OCI-LY7 (cell line): Measurements from ENCODE around the gene FAM229B. TPM values are rescaled to one million over a fixed set of nuclear protein-coding genes. Genes with fewer than 3 reads are reported as not detected.

Experiments
- BruUV-seq: library from RNA; stranded (reverse); fragments of 400-500 nt; replicated peaks from 2 replicates; lab custom pipeline; 2021; lab: Mats Ljungman, UMichigan
- CTCF ChIA-PET: fragments of 300-600 bp; sonication (Branson Sonifier 250); formaldehyde crosslinking; loops from one replicate; lab custom pipeline; 2022; ENCODE audit warnings: antibody characterized with exemption; ENCODE audit not compliant: unreplicated experiment; lab: Charles Lee
- POLR2A ChIA-PET: fragments of 300-600 bp; sonication (Branson Sonifier 250); formaldehyde crosslinking; loops from one replicate; lab custom pipeline; 2022; ENCODE audit warnings: antibody characterized with exemption; lab: Charles Lee
- DNase-seq: peaks from one replicate; pipeline ENCODE4 v3.0.0-alpha.2; 2015; ENCODE audit warnings: low spot score
- H2AFZ ChIP-seq: fragments of 200-600 bp; sonication (generic), shearing (Covaris generic); 2 replicates; pipeline ENCODE4 v1.6.1; 2014; ENCODE audit warnings: mild to moderate bottlenecking, antibody characterized with exemption, low read length, moderate library complexity
- H3K27ac ChIP-seq: fragments of 200-600 bp; sonication (generic); 2 replicates; pipeline ENCODE4 v1.5.1; 2014; ENCODE audit warnings: mixed run types, low read depth, mild to moderate bottlenecking, moderate library complexity, low read length, inconsistent platforms; ENCODE audit not compliant: poor library complexity, severe bottlenecking
- H3K36me3 ChIP-seq: fragments of 200-600 bp; sonication (generic); 2 replicates; pipeline ENCODE4 v1.6.1; 2014; ENCODE audit warnings: mild to moderate bottlenecking, antibody characterized with exemption, low read length, moderate library complexity, mixed read lengths; ENCODE audit not compliant: insufficient read depth
- H3K4me1 ChIP-seq: fragments of 200-600 bp; sonication (generic); 2 replicates; pipeline ENCODE4 v1.5.1; 2014; ENCODE audit warnings: mild to moderate bottlenecking, low read length; ENCODE audit not compliant: insufficient read depth, poor library complexity, severe bottlenecking
- H3K4me2 ChIP-seq: fragments of 200-600 bp; sonication (generic); 2 replicates; pipeline ENCODE4 v1.6.1; 2014; ENCODE audit warnings: mild to moderate bottlenecking, low read length
- H3K4me3 ChIP-seq: fragments of 200-600 bp; sonication (generic); 2 replicates; pipeline ENCODE4 v1.5.1; 2014; ENCODE audit warnings: mild to moderate bottlenecking, low read depth, low read length; ENCODE audit not compliant: poor library complexity, severe bottlenecking
- H3K79me2 ChIP-seq: fragments of 200-600 bp; sonication (generic); 2 replicates; pipeline ENCODE4 v1.6.1; 2016; ENCODE audit warnings: low read depth, mild to moderate bottlenecking, low read length, moderate library complexity, mixed read lengths; ENCODE audit not compliant: insufficient read depth
- H3K9me2 ChIP-seq: fragments of 200-600 bp; sonication (generic); 2 replicates; pipeline ENCODE4 v1.6.1; 2016; ENCODE audit warnings: mild to moderate bottlenecking, low read length, mixed read lengths; ENCODE audit not compliant: insufficient read depth
- H3K9me3 ChIP-seq: fragments of 200-600 bp; sonication (generic); 2 replicates; pipeline ENCODE4 v1.6.1; 2014; ENCODE audit warnings: mild to moderate bottlenecking, mixed run types, low read length, mixed read lengths
- H4K20me1 ChIP-seq: fragments of 200-600 bp; sonication (generic); 2 replicates; pipeline ENCODE4 v1.6.1; 2014; ENCODE audit warnings: mild to moderate bottlenecking, antibody characterized with exemption, low read length, moderate library complexity, mixed read lengths; ENCODE audit not compliant: insufficient read depth
- CTCF ChIP-seq: fragments of 200-600 bp; sonication (generic); conservative IDR thresholded peaks from 2 replicates; pipeline ENCODE4 v1.5.1; 2014; ENCODE audit warnings: mild to moderate bottlenecking, antibody characterized with exemption, low read length, moderate library complexity, mixed read lengths
- EZH2phosphoT487 ChIP-seq: fragments of 200-600 bp; sonication (generic); IDR thresholded peaks from 2 replicates; pipeline ENCODE4 v1.6.1; 2018; ENCODE audit warnings: low read depth, borderline replicate concordance, mild to moderate bottlenecking, mixed run types, antibody characterized with exemption, low read length, moderate library complexity, mixed read lengths
- intact Hi-C: fragments of 100-400 bp; cut with micrococcal nuclease; formaldehyde crosslinking; loops from one replicate; pipeline ENCODE4 v1.10.0; 2022; ENCODE audit not compliant: unreplicated experiment
- total RNA-seq, 2 experiments: library from RNA; depleted of rRNA in 1 of 2; stranded (reverse); fragments of >200 nt in 1 of 2; shearing (Covaris generic) in 1 of 2; gene quantifications; 2 replicates each; pipeline ENCODE4 v1.2.3, GENCODE V29; 2014 to 2022

The FAM229B gene
- total RNA-seq, 2 experiments from 2014 or later, result 3.7 to 6.2 TPM

DNA sequence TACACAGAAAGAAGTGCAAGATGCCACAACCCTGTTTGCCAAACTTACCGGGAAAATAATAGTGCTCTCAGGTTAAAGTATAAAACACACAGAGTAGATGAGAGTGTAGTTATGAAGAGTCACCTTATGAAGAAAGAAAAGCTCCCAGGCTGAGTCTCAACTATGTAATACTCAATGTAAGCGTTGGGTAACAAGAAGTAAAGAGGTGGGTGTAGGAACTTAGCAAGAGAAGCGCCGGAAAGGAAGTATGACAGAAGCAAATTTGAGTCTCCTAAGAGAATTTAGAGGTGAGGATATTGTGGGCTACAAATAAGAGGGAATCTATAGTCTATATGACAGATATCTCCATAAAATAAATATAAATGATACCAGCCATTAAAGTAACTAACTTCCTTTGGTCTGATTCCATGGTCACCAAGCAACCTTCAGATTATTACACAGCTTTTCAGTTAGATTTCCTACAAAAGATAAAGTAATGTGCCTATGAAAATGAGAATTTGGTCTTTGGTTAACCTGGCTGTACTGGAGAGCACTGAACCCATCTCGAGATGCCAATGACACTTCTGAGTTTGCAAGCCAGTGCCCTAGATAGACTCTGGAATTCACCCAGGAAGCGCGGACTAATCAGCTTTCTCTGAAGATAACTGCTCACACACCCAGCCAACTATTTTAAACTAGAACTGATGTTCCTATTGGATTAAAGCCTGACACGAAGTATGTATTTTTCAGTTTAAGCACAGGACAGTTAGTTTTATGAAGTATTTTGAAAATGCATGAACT is 1.9 kb upstream of the FAM229B start:
- Histone ChIP-seq H3K79me2 (peaks cover 7% of the 10 kb centered on the region; the same call in 1 of the 2 replicates), H3K9me3 (no peaks in the 10 kb centered on the region), H3K4me2 (no peak overlapping the region), H3K27ac (no peak overlapping the region), H3K4me3 (no peak overlapping the region), H3K4me1 (peaks cover 6% of the 10 kb centered on the region), H3K9me2 (no peaks in the 10 kb centered on the region), H4K20me1 (no peaks in the 10 kb centered on the region), H2AFZ (no peak overlapping the region), H3K36me3 (peaks cover 34% of the 10 kb centered on the region)
- CTCF ChIA-PET, result no interaction called here
- no peak for DNase-seq
- BruUV-seq, result no TSS peak
- TF ChIP-seq EZH2phosphoT487, result no peak
- TF ChIP-seq CTCF, result no peak
- POLR2A ChIA-PET, result interaction anchor here (0.5 to 3.6 kb wide), 8 partner anchors 11 to 1373 kb away, joined by 3 to 32 read pairs (median 4); no protein-coding TSS in a partner anchor
- intact Hi-C loops, result loop anchor here (1.0 kb wide), 1 partner anchor 78 kb away; no protein-coding TSS in a partner anchor

DNA sequence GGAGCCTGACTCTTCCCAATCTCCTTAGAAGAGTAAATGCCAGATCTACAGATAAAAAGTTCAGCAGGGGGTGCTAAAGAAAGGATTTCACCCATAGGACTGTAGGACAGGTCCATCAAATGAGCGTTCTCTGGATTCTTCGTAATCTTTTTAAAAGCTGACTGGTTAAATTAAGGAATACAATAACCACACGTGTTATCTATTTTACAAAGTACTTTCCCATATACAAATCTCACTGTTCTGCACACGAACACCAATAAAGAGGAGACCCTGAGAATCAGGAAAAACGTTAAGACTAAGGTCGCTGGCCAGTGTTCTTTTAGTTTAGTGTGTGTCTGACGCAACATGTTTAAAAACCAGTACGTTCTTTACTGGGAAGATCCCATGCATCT is 651 bp upstream of the FAM229B start:
- H4K20me1 ChIP-seq, result no peaks in the 10 kb centered on the region
- H3K79me2 ChIP-seq, result peaks cover 7% of the 10 kb centered on the region; the same call in 1 of the 2 replicates
- peak overlapping the region; percentile 93 for H3K4me2 ChIP-seq
- TF ChIP-seq CTCF (peak; percentile 70), EZH2phosphoT487 (no peak)
- DNase-seq, result peak; percentile 50
- H3K9me2 ChIP-seq, result no peaks in the 10 kb centered on the region
- peak overlapping the region; percentile 100 for H2AFZ ChIP-seq
- TSS peak; percentile 73 for BruUV-seq
- H3K27ac ChIP-seq, result peak overlapping the region; percentile 49
- peaks cover 30% of the 10 kb centered on the region for H3K36me3 ChIP-seq
- POLR2A ChIA-PET, result interaction anchor here (0.8 to 3.6 kb wide), 12 partner anchors 10 to 1864 kb away, joined by 3 to 32 read pairs (median 6); no protein-coding TSS in a partner anchor
- no peaks in the 10 kb centered on the region for H3K9me3 ChIP-seq
- CTCF ChIA-PET, result interaction anchor here (1.3 to 1.5 kb wide), 2 partner anchors 10 to 45 kb away, joined by 4 to 5 read pairs; no protein-coding TSS in a partner anchor
- H3K4me3 ChIP-seq, result peak overlapping the region; percentile 78
- peaks cover 6% of the 10 kb centered on the region for H3K4me1 ChIP-seq
- intact Hi-C loops, result loop anchor here (1.0 kb wide), 1 partner anchor 77 kb away; no protein-coding TSS in a partner anchor
